Epithelial cell of proximal tubule (primary cell): ENCODE measurements around the gene MCHR1. TPM values are rescaled to one million over a fixed set of nuclear protein-coding genes. Genes with fewer than 3 reads are reported as not detected.

Source experiments
- DNase-seq: peaks from one replicate; pipeline ENCODE4 v3.0.0-alpha.2; 2011; ENCODE audit warnings: low read depth
- H3K4me3 ChIP-seq: 2 replicates; pipeline ENCODE4 v1.5.1; 2011; ENCODE audit warnings: low read depth, mild to moderate bottlenecking, low read length
- CTCF ChIP-seq: conservative IDR thresholded peaks from 2 replicates; pipeline ENCODE4 v1.5.1; 2012; ENCODE audit warnings: low read depth, mild to moderate bottlenecking, low read length
- total RNA-seq: library from RNA; depleted of rRNA; stranded (reverse); fragments of >200 nt; gene quantifications from 2 replicates; pipeline ENCODE4 v1.2.3, GENCODE V29; 2015

MCHR1 gene
- total RNA-seq, 1 donor from 2014 or later: 0.23 TPM

GRCh38 chr22:40691532-40691931 lies 12.2 kb downstream of the MCHR1 start:
- no peak overlapping the region for H3K4me3 ChIP-seq
- no peak for TF ChIP-seq CTCF
- no peak for DNase-seq

DNA sequence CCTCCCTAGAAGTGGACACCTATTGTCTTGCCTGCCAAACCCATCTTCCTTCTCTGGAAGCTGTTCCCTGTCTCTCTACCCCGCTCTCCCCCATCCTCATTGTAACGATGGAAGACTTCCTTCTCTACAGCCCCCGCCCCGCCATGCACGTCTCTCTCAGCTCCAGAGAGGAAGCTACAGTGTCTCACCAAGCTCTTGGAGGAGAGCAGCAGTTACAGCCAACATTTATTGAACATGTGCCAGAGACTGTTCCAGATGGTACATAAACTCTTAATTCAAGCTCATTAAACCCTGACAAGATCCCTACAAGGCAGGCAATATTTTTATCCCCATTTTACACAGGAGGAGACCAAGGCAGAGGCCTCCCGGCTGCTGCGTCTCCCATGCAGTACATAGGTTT lies 15.1 kb downstream of the MCHR1 start:
- TF ChIP-seq CTCF: no peak
- no peak for DNase-seq
- H3K4me3 ChIP-seq: no peak overlapping the region

DNA sequence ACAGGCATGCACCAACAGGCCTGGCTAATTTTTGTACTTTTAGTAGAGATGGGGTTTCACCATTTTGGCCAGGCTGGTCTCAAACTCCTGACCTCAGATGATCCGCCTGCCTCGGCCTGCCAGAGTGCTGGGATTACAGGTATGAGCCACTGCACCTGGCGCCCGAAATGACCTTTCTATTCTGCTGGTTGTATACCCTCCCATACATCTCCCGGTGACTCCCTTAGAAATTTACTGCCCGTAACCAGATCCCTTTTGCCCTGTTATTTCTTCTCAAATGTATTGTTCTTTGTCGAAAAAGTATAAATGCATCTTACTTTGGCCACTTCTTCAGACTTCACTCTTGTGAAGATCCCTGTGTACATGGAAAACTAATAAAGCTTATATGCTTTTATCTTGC lies 22.0 kb downstream of the MCHR1 start:
- no peak for TF ChIP-seq CTCF
- DNase-seq: no peak

GRCh38 chr22:40703174-40703573 lies 23.9 kb downstream of the MCHR1 start:
- TF ChIP-seq CTCF: no peak
- no peak overlapping the region for H3K4me3 ChIP-seq
- no peak for DNase-seq

More for the DNA sequence above, 22.0 kb downstream of the MCHR1 start:
- no peak overlapping the region for H3K4me3 ChIP-seq

- TF ChIP-seq CTCF: no peak
- no peak for DNase-seq
- H3K4me3 ChIP-seq: no peak overlapping the region
Observed at GRCh38 chr22:40703736-40704135, 24.5 kb downstream of the MCHR1 start.

- no peak for TF ChIP-seq CTCF
- no peak overlapping the region for H3K4me3 ChIP-seq
- no peak for DNase-seq
Observed at GRCh38 chr22:40705918-40706682, 26.8 kb downstream of the MCHR1 start.

- no peak for DNase-seq
- H3K4me3 ChIP-seq: no peak overlapping the region
- TF ChIP-seq CTCF: no peak
Observed at GRCh38 chr22:40707154-40707553, 27.9 kb downstream of the MCHR1 start.
